Lower leg skin (tissue), 4 donors: ENCODE data around the gene OTUD4. TPM values are rescaled to one million over a fixed set of nuclear protein-coding genes. Genes with fewer than 3 reads are reported as not detected.

Experiments used
- DNase-seq, 2 donors: peaks; one replicate each; pipeline ENCODE4 v3.0.0-alpha.2; 2019; ENCODE audit warnings: low spot score in 2 of 2
- H3K4me3 ChIP-seq: fragments of 200-600 bp; sonication (generic); 2 replicates; pipeline ENCODE4 v1.5.1; 2017; ENCODE audit warnings: mild to moderate bottlenecking, low read depth; ENCODE audit not compliant: poor library complexity, severe bottlenecking
- CTCF ChIP-seq, 3 donors: fragments of 450-650 bp; IDR thresholded peaks; one replicate each; pipeline ENCODE4 v1.5.1; 2016; ENCODE audit warnings: antibody characterized with exemption in 3 of 3, mild to moderate bottlenecking in 3 of 3, moderate library complexity in 2 of 3
- POLR2A ChIP-seq, 2 donors: fragments of 450-650 bp; IDR thresholded peaks; one replicate each; pipeline ENCODE4 v1.6.1; 2016 to 2017; ENCODE audit warnings: antibody characterized with exemption in 2 of 2, mild to moderate bottlenecking in 1 of 2, moderate library complexity in 1 of 2
- WGBS, 2 donors: methylation state at CpG; one replicate each; pipeline ENCODE4 v1.1.5; 2018; 5-methylcytosine and 5-hydroxymethylcytosine counted together
- intact Hi-C: fragments of 100-400 bp; cut with DNase I; formaldehyde crosslinking; loops from one replicate; pipeline ENCODE4 v1.15.0; 2023; ENCODE audit warnings: low total_unique reads
- total RNA-seq, 4 donors: library from RNA; depleted of rRNA; stranded (reverse); fragments of >200 nt; gene quantifications; one replicate each; pipeline ENCODE4 v1.1.0, GENCODE V29; 2016

OTUD4 gene
- total RNA-seq, 4 donors from 2014 or later = 26.7 to 38.2 (median 36.1) TPM

- no peak for DNase-seq
- TF ChIP-seq POLR2A (IDR thresholded peaks at IDR 0.05) = no peak
- no peak overlapping the region for H3K4me3 ChIP-seq
- intact Hi-C loops = no loop called here
These were observed 36.1 kb upstream of the OTUD4 start for GRCh38 chr4:145216535-145216934.

- intact Hi-C loops = no loop called here
- TF ChIP-seq CTCF (IDR thresholded peaks at IDR 0.05) (no peak), POLR2A (IDR thresholded peaks at IDR 0.05) (no peak)
- 97 to 98% methylated on average over 2 of the region's 2 CpGs for WGBS, 2 donors
- DNase-seq = no peak
- H3K4me3 ChIP-seq = no peak overlapping the region
These were observed 32.9 kb upstream of the OTUD4 start for GRCh38 chr4:145213245-145213644.

GRCh38 chr4:145207934-145208333, 27.5 kb upstream of the OTUD4 start:
- TF ChIP-seq CTCF (IDR thresholded peaks at IDR 0.05) = no peak
- TF ChIP-seq POLR2A (IDR thresholded peaks at IDR 0.05) = no peak

GRCh38 chr4:145203410-145203809, 23.0 kb upstream of the OTUD4 start:
- no peak for DNase-seq
- WGBS, 2 donors = 90% methylated on average over 9 of the region's 9 CpGs
- H3K4me3 ChIP-seq = no peak overlapping the region
- TF ChIP-seq CTCF (IDR thresholded peaks at IDR 0.05) (no peak), POLR2A (IDR thresholded peaks at IDR 0.05) (no peak)
- intact Hi-C loops = no loop called here

More at GRCh38 chr4:145207934-145208333, 27.5 kb upstream of the OTUD4 start:
- DNase-seq = no peak
- H3K4me3 ChIP-seq = no peak overlapping the region
- intact Hi-C loops = no loop called here
- 95 to 96% methylated on average over 2 of the region's 2 CpGs for WGBS, 2 donors

- intact Hi-C loops = no loop called here
- H3K4me3 ChIP-seq = no peak overlapping the region
- DNase-seq = no peak
- TF ChIP-seq POLR2A (IDR thresholded peaks at IDR 0.05) (no peak), CTCF (IDR thresholded peaks at IDR 0.05) (no peak)
- WGBS, 2 donors = 84% methylated on average over 4 of the region's 4 CpGs
These were observed 20.0 kb upstream of the OTUD4 start for GRCh38 chr4:145200366-145200765.

- no peak overlapping the region for H3K4me3 ChIP-seq
- no peak for DNase-seq
- intact Hi-C loops = no loop called here
- TF ChIP-seq POLR2A (IDR thresholded peaks at IDR 0.05) = no peak
- TF ChIP-seq CTCF (IDR thresholded peaks at IDR 0.05) = no peak
- WGBS, 2 donors = 60 to 70% methylated on average over 6 of the region's 6 CpGs
These were observed 18.8 kb upstream of the OTUD4 start for GRCh38 chr4:145199051-145199716.
